Cerebellar cortex (tissue), 1 donor: Measurements from ENCODE around the gene MAP2K6.

ENCODE experiments used
- DNase-seq: peaks from one replicate; pipeline ENCODE4 v3.0.0-alpha.2; 2015; ENCODE audit warnings: low spot score

Gene MAP2K6

DNA sequence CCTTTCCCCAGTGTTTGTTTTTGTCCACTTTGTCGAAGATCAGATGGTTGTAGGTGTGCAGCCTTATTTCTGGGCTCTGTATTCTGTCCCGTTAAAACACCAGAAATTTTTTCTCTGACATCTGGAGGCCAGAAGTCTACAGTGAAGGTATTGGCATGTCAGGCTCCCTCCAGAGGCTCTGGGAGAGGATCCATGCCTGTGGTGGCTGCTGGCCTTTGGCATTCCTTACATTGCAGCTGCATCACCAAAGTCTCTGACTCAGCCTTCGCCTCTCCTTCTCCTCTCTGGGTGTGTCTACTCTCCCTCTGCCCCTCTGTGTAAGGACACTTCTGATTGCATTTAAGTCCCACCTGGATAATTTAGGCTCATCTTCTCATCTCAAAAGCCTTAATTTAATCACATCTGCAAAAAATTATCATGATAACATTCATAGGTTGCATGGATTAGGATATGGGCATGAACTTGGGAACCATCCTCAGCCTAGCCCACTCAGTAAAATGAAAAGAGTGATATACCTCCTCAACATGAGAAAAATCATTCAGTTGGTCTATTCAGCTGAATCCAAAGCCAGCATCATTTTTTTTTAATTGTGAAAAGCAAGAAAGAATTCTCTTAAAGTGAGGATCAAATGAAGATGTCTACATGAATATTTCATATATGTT is 78.0 kb downstream of the MAP2K6 start:
- DNase-seq, result peak; percentile 22

DNA sequence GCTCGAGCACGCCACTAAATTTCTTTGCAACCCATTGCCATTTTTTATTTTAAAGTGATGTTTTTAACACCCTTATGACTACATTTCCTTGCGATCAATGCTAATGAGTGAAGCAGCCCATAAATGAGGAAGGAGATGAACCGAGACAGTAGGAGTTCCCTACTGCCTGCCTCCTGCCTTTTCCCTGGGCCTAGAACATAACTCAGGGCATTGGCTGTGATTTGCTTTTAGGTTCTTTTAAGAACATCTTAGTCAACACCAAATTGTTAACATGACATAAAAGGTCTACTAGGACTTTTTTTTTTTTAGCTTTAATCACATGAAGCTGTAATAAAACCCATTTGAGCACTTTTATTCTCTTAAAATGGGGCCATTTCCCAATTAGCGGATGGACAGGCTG is 81.3 kb downstream of the MAP2K6 start:
- no peak for DNase-seq

DNA sequence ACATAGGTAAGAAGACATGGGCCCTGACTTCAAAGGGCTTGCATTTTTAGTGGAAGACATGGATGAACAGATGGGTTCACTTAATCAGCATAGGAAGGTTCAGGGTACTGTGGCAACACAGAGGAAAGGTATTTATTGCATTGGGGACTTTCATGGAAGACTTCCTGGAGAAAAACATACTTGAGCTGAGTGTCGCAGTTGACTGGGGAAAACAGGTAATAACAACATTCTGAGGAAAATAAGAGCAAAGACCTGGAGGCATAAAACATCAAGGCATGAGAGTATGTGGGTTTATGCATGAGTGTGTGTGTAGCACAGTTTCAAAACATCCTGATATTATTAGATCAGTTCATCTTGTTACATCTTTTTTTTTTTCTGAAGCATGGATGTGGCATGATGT is 82.7 kb downstream of the MAP2K6 start:
- no peak for DNase-seq

DNA sequence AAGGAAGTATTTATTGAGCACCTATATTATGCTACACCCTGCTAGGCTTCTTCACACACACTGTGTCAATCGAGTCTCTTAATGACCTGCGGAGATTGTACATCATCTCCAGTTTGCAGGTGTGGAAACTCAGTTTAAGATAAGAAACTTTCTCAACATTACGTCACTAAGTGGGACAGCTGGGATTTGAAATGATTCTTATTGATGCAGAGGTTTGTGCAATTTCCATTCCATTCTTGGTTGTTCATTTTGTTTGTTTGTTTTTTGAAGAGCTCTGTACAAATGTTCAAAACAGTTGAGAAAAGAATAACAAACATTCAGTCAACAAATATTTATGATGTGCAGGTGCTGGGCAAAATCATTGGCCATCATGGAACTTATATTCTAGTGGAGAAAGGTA is 84.8 kb downstream of the MAP2K6 start:
- DNase-seq, result no peak

DNA sequence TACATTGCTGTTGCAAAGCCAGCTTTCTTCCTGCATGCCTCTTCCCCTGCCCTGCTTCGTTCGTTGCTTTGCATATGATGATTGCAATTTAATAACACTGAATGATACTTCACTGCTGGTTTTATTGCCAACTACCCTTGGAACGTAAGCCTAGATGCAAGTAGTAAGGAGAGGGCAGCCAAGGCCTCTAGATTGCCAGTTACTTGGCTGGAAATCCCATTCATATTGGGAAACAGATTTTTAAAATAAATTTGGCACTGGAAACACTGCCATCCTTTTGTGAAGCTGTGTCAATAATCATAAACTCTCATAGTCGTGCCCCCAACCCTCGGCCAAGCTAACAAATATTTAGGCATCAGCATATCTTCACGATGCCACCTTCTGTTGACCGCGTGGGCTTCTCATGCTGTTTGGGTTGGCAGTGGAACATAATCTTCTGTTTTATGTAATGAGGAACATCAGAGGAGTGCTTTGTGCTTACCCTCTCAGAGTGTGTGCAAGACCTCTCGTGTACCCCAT is 86.5 kb downstream of the MAP2K6 start:
- DNase-seq, result peak; percentile 65

DNA sequence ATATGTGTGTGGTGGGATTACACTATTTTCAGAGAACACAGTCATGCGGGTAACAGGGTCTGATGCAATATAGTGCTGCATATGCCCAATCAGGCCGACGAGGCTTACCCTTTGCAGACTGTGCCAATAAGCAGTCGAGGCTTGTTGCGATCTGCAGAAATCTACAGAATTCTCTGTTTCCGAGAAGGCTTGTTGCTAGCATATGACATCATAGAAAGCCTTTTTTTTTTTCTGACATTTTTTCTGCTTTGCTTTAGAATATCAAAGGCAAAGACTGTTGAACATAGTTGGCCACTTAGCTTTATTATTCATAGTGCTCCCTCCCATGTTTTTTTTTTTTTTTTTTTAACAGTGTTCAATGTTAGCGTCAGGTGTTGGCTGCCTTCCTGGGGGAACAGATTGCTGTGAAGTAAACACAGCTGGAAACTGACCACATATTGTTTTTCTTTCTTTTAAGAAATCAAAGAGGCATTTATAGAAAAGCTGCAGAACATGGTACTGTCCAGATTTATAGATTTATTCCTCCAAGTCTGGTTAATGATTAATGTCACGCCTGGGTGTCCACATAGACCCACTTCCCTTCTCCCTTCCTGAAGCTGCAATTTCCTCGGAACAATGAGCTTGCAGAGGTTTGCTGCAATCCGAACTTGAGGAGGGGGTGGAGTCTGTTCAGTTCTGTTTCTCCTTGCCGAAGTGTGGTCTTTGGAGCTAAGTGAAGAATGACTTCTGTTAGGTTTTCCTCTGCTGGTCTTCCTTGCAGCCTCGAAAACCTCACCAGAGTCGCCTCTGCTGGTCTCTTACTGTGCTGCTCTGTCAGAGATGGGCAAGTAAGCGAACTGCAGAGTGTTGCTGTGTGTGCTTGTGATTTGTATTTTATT is 87.3 kb downstream of the MAP2K6 start:
- peak; percentile 80 for DNase-seq

DNA sequence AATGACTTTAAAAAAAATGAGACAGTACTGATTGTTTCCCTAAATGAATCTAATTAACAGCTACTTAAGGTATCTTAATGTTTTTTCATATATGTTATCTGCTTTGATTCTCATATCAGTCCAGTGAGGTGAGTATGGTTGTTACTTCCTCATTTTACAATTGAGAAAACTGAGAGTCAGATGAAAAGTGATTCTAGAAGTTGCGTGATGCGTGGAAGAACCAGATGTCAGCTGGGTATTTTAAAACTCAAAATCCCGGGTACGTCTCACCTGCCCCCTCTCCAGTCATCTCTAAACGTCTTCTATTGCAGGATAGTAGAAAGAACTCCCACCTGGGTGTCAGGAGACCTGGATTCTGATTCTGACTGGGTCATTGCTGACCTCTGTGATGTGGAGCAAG is 89.2 kb downstream of the MAP2K6 start:
- no peak for DNase-seq

DNA sequence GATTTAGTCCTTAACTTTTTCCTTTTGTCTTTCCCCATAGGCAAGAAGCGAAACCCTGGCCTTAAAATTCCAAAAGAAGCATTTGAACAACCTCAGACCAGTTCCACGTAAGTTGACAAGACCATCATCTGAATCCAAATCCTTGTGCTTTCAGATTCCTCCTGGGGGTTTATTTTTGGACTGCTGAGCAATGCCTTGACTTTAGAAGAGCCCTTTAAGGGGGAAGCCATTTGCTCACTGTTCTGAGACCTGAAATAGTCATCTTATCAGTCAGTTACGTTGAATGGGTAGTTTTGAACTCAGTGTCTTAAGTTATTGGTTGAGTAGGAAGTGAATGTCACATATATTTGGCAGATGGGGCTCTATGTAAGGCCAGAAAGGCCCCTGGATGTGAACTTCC is 91.2 kb downstream of the MAP2K6 start:
- no peak for DNase-seq

- DNase-seq, result peak; percentile 26
These were observed 92.0 kb downstream of the MAP2K6 start for GRCh38 chr17:69506489-69506888.

- no peak for DNase-seq
These were observed 94.3 kb downstream of the MAP2K6 start for GRCh38 chr17:69508814-69509213.

- no peak for DNase-seq
These were observed 96.8 kb downstream of the MAP2K6 start for GRCh38 chr17:69511250-69511649.

DNA sequence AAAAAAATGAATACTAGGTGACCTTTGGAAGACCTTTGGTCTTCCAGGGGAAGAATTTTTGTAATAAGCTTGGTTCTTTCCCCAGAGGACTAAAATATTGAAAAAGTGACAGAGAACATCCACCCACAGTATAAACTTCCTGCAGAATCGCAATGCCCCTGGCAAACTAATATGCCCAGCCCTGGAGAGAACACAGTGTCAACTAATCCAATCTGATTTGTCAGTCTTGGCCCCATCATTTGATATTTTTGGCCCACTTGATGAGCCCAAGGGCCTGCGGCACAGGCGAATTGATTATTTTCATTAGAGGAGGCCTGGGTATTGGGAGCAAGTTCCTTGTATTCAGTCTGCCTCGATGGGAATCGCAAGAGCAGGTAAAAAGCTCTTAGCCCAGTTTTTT is 98.4 kb downstream of the MAP2K6 start:
- no peak for DNase-seq

- DNase-seq, result no peak
These were observed 101.7 kb downstream of the MAP2K6 start for GRCh38 chr17:69516225-69516624.

DNA sequence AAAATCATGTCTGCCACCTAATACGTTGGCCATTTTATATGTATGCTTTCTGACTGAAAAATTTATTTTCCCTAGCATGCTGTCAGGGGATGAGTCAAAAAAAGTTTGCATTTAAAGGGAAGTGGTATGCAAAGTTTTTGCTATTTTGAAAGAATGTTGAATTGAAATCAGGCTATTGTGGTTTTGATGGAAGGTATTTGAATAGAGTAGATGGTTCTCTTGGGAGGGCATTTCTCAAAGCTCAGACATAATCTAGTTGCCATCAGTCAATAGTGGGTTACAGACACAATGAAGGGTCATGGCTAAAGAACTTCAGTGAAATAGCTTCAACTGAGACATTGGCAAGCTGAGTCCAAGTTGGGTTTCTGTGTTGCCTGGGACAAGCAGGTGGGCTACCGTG is 102.4 kb downstream of the MAP2K6 start:
- DNase-seq, result no peak

GRCh38 chr17:69518951-69519350 is 104.5 kb downstream of the MAP2K6 start:
- DNase-seq, result no peak

DNA sequence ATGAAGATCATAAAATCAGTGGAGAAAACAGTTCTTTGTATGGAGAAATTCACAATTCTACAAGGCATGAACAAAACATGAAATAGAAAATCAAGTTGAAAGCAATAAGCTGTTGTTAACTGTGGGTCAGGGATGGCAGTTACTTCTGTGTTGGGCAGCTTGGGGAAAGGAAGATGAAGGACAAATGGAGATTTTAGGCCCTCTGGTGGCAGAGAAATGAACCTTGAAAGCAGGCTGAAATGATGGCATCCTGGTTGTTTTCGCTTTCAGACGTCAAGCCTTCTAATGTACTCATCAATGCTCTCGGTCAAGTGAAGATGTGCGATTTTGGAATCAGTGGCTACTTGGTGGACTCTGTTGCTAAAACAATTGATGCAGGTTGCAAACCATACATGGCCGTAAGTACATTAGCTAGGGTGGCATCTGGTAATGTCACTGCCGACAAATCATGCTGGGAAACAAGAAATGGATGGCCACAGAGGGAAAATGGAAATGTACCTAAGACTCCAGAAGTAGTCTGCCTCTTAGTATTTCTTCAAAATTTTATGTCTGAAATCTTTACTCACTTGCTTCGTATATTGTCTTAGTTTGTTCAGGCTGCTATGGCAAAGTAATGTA is 108.9 kb downstream of the MAP2K6 start:
- DNase-seq, result peak; percentile 77

GRCh38 chr17:69524854-69525253 is 110.4 kb downstream of the MAP2K6 start:
- DNase-seq, result no peak

GRCh38 chr17:69525920-69526841 is 111.7 kb downstream of the MAP2K6 start:
- DNase-seq, result peak; percentile 86

- DNase-seq, result no peak
These were observed 113.5 kb downstream of the MAP2K6 start for GRCh38 chr17:69528035-69528434.

DNA sequence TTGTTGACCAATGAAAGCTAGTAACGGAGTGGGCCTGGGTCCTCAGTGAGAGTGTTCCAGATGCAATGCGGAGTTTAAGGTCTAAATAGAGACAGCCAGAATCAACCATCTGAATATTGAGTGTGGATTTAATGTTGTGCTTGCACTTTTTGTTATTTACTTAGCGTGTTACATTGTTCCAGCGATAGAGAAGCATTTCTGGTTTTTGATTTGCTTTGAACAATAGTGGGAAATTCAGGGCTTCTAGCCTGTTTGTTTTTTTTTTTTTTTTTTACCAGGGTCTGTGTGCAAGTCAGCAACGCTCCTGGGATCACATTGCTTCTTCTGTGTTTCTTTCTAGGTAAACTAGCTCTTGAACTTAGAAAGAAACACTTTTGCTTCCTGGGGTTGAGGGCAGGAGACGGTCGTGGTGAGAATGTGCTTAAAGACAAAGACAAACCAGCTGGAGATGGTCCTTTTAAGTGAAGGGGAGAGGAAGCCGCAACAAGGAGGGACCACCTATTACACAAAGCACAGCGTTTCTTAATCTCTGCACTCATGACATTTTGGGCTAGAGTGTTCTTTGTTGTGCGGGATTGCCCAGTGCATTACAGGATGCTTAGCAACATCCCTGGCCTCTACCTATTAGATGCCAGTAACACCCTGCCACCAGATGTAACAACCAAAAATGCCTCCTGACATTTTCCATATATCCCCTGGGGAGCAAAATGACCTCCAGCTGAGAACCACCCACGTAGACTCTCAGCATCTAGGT is 119.2 kb downstream of the MAP2K6 start:
- no peak for DNase-seq

DNA sequence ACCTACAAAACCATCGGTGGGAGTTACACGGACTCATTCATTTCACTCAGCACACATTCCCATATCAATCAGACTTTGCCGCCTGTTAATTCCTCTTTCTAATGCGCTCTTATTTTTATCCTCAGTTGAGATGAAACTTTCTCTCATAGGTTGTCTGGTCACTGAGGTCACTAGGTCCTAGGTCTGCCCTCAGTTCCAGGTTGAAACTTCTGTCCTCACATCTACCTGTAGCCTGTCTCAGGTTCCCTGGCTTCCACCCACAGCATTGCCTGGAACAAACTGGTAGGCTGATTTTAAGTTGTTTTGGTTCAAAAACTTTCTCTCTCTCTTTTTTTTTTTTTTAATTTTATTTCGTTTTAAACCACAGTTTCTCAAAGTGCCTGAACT is 119.7 kb downstream of the MAP2K6 start:
- no peak for DNase-seq
